Fibroblast of upper back skin (primary cell): ENCODE data around the gene PLK2.

ENCODE experiments used
- DNase-seq: peaks from one replicate; pipeline ENCODE4 v3.0.0-alpha.2; 2013

The PLK2 gene

GRCh38 chr5:58447226-58447625 lies 12.7 kb downstream of the PLK2 start:
- peak; percentile 71 for DNase-seq

GRCh38 chr5:58446024-58446423 lies 13.9 kb downstream of the PLK2 start:
- no peak for DNase-seq

- DNase-seq = no peak
These were observed 15.1 kb downstream of the PLK2 start for GRCh38 chr5:58444805-58445204.

DNA sequence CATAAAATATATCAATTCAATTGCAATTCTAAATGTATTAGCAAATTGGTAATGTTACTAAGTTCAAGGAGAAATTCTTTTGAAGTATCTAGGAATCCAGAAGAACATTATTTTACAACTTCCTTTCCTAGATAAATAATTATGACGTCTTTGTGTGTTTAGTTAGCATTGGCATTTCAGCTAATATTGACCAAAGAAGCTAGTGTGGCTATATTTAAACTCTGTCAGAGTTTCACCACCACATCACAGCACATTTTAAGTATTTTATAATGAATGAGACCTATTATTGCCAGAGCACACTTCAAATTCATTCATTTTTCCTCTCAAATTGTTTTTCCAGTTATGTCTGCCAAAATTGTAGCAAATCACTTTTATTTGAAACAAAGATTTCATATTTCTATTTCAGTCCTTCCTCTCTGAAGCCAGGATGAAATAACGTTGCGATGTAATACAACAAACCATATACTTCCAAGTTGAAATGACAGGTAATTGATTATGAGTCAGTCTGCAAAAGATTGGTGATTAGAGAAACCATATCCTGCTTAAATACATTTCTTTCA lies 18.9 kb downstream of the PLK2 start:
- no peak for DNase-seq

DNA sequence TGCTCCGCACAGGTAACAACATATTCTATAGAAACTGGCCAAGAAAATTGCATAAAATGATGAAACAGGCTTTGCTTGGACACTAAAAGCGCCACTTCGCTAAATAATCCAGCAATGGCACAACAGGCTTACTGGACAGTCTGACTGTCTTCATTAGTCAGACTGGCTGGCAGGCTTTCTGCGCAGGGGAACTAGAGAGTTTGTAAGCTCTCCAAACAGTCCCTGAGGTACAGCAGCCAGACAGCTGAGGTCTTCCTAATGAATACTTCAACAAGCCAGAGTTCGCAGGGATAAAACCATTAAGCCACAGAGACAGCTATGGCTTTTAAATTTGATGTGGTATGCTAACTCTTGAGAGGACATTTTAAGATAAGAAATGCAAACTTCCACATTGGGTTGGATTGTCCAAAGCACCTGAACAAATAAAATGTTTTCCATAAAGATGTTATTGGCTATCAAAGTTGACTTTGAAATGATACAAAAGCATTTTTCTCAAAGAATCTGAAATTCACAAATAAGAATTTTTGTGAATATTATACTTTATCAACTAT lies 20.7 kb downstream of the PLK2 start:
- DNase-seq = no peak

GRCh38 chr5:58437661-58438060 lies 22.2 kb downstream of the PLK2 start:
- no peak for DNase-seq

- DNase-seq = no peak
These were observed 28.1 kb downstream of the PLK2 start for GRCh38 chr5:58431832-58432231.

GRCh38 chr5:58412932-58413331 lies 47.0 kb downstream of the PLK2 start:
- DNase-seq = no peak

DNA sequence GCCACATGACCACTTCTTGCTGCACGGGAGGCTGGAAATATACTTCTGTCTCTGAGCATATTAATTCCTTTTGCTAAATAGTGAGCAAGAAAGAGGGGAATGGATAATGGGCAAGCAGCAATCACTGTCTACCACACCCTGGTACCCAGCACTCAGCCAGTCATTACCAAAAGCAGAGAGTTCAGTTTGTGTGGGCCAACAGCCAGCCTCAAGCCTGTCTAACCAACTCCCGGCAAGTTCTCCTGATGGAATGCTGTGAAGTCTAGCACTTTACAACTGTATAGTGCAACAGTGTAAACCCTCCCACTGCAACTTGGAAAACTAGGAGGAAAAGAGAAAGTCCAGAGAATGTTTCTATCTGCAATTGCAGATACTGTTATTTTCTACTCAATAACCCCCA lies 47.8 kb downstream of the PLK2 start:
- no peak for DNase-seq

GRCh38 chr5:58411372-58411771 lies 48.5 kb downstream of the PLK2 start:
- DNase-seq = no peak

- peak; percentile 90 for DNase-seq
These were observed 49.4 kb downstream of the PLK2 start for GRCh38 chr5:58410441-58410840.

GRCh38 chr5:58407042-58407719 lies 52.7 kb downstream of the PLK2 start:
- peak; percentile 89 for DNase-seq

GRCh38 chr5:58406394-58406793 lies 53.5 kb downstream of the PLK2 start:
- DNase-seq = no peak

DNA sequence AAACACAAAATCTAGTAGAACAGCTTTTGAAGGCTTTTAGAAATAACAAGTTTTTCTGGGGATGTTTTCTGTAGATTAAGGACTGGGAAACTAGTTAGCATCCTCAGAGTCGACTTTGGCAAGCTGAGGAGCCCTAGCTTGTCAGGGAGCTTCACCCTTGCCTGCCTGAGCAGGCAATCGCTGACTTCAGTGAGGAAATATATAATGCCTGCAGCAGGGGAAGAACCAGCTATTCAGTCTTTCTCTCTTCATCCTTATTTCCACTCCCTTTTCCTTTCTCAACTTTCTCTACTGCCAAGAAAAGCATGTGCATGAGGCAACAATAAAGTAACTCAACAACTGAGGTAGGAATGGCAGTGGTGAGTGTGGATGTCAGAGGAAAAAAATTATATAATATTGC lies 54.7 kb downstream of the PLK2 start:
- no peak for DNase-seq

DNA sequence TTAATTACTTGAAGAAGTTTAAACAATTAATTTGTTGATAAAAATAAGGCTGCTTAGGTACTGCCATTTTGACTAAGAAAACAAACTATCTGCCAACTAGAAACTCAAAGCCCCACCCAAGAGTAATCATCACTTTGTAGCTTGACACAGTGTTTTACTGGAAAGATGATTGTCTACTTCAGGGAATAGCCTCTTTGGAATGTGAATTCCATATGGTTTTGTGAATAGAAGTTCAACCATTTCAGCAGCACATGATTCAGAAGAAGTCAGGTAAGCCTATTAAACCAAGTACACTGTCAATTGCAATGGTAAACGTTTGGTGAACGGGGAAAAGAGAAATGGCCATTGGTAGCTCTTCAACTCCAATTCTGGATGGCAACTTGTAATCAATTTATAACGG lies 55.2 kb downstream of the PLK2 start:
- peak; percentile 43 for DNase-seq
